HEK293 (cell line): Measurements from ENCODE around the gene KCNA5.
A peak's percentile ranks its signal among the peaks of the same experiment; 100 is the strongest.

Experiments
- CTCF ChIA-PET: fragments of 350-600 bp; formaldehyde crosslinking; extraction: SDS; loops from one replicate; lab custom pipeline; 2021; ENCODE audit warnings: antibody characterized with exemption; lab: Yijun Ruan, JAX
- POLR2A ChIA-PET: fragments of 300-600 bp; formaldehyde crosslinking; extraction: SDS; loops from one replicate; lab custom pipeline; 2020; ENCODE audit warnings: antibody characterized with exemption, inconsistent platforms; lab: Yijun Ruan, JAX
- H3K27ac ChIP-seq: fragments of 200-500 bp; sonication (Bioruptor generic); 2 replicates; pipeline ENCODE4 v1.5.1; 2014; ENCODE audit warnings: low read depth, low read length, control low read depth, inconsistent platforms; ENCODE audit errors: extremely low read depth
- H3K36me3 ChIP-seq, 2 experiments: fragments of 200-500 bp in 1 of 2; sonication (Bioruptor generic) in 1 of 2; 1 replicate in 1 of 2; 2 replicates in 1 of 2; pipeline ENCODE4 v1.5.1; 2014 to 2017; ENCODE audit warnings: inconsistent platforms in 2 of 2, low read length in 2 of 2; ENCODE audit not compliant: control insufficient read depth in 2 of 2, insufficient read depth in 1 of 2
- H3K4me1 ChIP-seq: fragments of 200-500 bp; sonication (Bioruptor generic); 2 replicates; pipeline ENCODE4 v1.5.1; 2014; ENCODE audit warnings: mild to moderate bottlenecking, low read length, inconsistent platforms; ENCODE audit not compliant: control insufficient read depth, insufficient read depth
- H3K4me3 ChIP-seq: 2 replicates; pipeline ENCODE4 v1.5.1; 2011; ENCODE audit warnings: low read depth, mild to moderate bottlenecking, control low read depth, low read length, moderate library complexity
- H3K9me3 ChIP-seq: fragments of 200-500 bp; sonication (Bioruptor generic); 2 replicates; pipeline ENCODE4 v1.5.1; 2014; ENCODE audit warnings: low read depth, low read length, inconsistent platforms; ENCODE audit not compliant: control insufficient read depth, insufficient read depth
- BCL11B ChIP-seq: fragments of 450-650 bp; formaldehyde crosslinking; IDR thresholded peaks from 2 replicates; pipeline ENCODE4 v1.5.1; 2016; ENCODE audit warnings: low read depth, missing biosample characterization, missing genetic modification characterization
- CTCF ChIP-seq: fragments of 450-650 bp; formaldehyde crosslinking; IDR thresholded peaks from 2 replicates; pipeline ENCODE4 v1.5.1; 2016; ENCODE audit warnings: missing biosample characterization, missing genetic modification characterization
- GLI2 ChIP-seq: fragments of 450-650 bp; formaldehyde crosslinking; IDR thresholded peaks from 2 replicates; pipeline ENCODE4; 2017; ENCODE audit warnings: missing biosample characterization, missing genetic modification characterization, low read depth, borderline replicate concordance
- GLIS1 ChIP-seq: fragments of 450-650 bp; formaldehyde crosslinking; IDR thresholded peaks from 2 replicates; pipeline ENCODE4 v1.5.1; 2016; ENCODE audit warnings: missing biosample characterization, missing genetic modification characterization
- KLF9 ChIP-seq: fragments of 450-650 bp; formaldehyde crosslinking; IDR thresholded peaks from 2 replicates; pipeline ENCODE4 v1.5.1; 2016; ENCODE audit warnings: missing biosample characterization, missing genetic modification characterization, low read depth
- PRDM1 ChIP-seq: fragments of 450-650 bp; formaldehyde crosslinking; IDR thresholded peaks from 2 replicates; pipeline ENCODE4; 2016; ENCODE audit warnings: missing biosample characterization, missing genetic modification characterization
- SP2 ChIP-seq: fragments of 450-650 bp; formaldehyde crosslinking; IDR thresholded peaks from 2 replicates; pipeline ENCODE4 v1.5.1; 2016; ENCODE audit warnings: missing biosample characterization, missing genetic modification characterization
- YY1 ChIP-seq: fragments of 450-650 bp; formaldehyde crosslinking; IDR thresholded peaks from 2 replicates; pipeline ENCODE4 v1.5.1; 2018; ENCODE audit warnings: missing biosample characterization, missing genetic modification characterization
- ZIC2 ChIP-seq: fragments of 450-650 bp; formaldehyde crosslinking; IDR thresholded peaks from 2 replicates; pipeline ENCODE4 v1.5.1; 2016; ENCODE audit warnings: missing biosample characterization, missing genetic modification characterization
- ZNF211 ChIP-seq: fragments of 450-650 bp; formaldehyde crosslinking; IDR thresholded peaks from 2 replicates; pipeline ENCODE4 v1.5.1; 2016; ENCODE audit warnings: low read depth, missing biosample characterization, missing genetic modification characterization
- ZNF214 ChIP-seq: fragments of 450-650 bp; formaldehyde crosslinking; IDR thresholded peaks from 2 replicates; pipeline ENCODE4 v1.5.1; 2017; ENCODE audit warnings: missing biosample characterization, mild to moderate bottlenecking, missing genetic modification characterization, borderline replicate concordance
- ZNF221 ChIP-seq: fragments of 450-650 bp; formaldehyde crosslinking; IDR thresholded peaks from 2 replicates; pipeline ENCODE4 v1.5.1; 2017; ENCODE audit warnings: missing biosample characterization, missing genetic modification characterization, borderline replicate concordance
- ZNF223 ChIP-seq: fragments of 450-650 bp; formaldehyde crosslinking; IDR thresholded peaks from 2 replicates; pipeline ENCODE4 v1.5.1; 2016; ENCODE audit warnings: missing biosample characterization, missing genetic modification characterization
- ZNF24 ChIP-seq: fragments of 450-650 bp; formaldehyde crosslinking; IDR thresholded peaks from 2 replicates; pipeline ENCODE4 v1.5.1; 2016; ENCODE audit warnings: missing biosample characterization, missing genetic modification characterization
- ZNF274 ChIP-seq, 2 experiments: fragments of 200-500 bp in 1 of 2; fragments of 450-650 bp in 1 of 2; sonication (Bioruptor generic) in 1 of 2; formaldehyde crosslinking in 1 of 2; IDR thresholded peaks; 2 replicates each; pipeline versions ENCODE4 v1.5.1 to v1.6.1; 2014 to 2016; ENCODE audit warnings: borderline replicate concordance in 1 of 2, inconsistent platforms in 1 of 2, low read length in 1 of 2, missing biosample characterization in 1 of 2, missing genetic modification characterization in 1 of 2
- ZNF302 ChIP-seq: fragments of 450-650 bp; formaldehyde crosslinking; IDR thresholded peaks from 2 replicates; pipeline ENCODE4 v1.5.1; 2016; ENCODE audit warnings: missing biosample characterization, missing genetic modification characterization, low read depth
- ZNF311 ChIP-seq: fragments of 450-650 bp; formaldehyde crosslinking; IDR thresholded peaks from 2 replicates; pipeline ENCODE4 v1.5.1; 2017; ENCODE audit warnings: missing biosample characterization, missing genetic modification characterization, borderline replicate concordance
- ZNF324 ChIP-seq: fragments of 450-650 bp; formaldehyde crosslinking; IDR thresholded peaks from 2 replicates; pipeline ENCODE4 v1.5.1; 2016; ENCODE audit warnings: missing biosample characterization, missing genetic modification characterization
- ZNF341 ChIP-seq: fragments of 450-650 bp; formaldehyde crosslinking; IDR thresholded peaks from 2 replicates; pipeline ENCODE4; 2016; ENCODE audit warnings: low read depth, missing biosample characterization, missing genetic modification characterization
- ZNF350 ChIP-seq: fragments of 450-650 bp; formaldehyde crosslinking; IDR thresholded peaks from 2 replicates; pipeline ENCODE4 v1.5.0; 2017; ENCODE audit warnings: missing biosample characterization, mild to moderate bottlenecking, missing genetic modification characterization
- ZNF561 ChIP-seq: fragments of 450-650 bp; IDR thresholded peaks from 2 replicates; pipeline ENCODE4 v1.5.1; 2018; ENCODE audit warnings: missing biosample characterization, missing genetic modification characterization, borderline replicate concordance
- ZNF585B ChIP-seq: fragments of 450-650 bp; formaldehyde crosslinking; IDR thresholded peaks from 2 replicates; pipeline ENCODE4 v1.5.1; 2016; ENCODE audit warnings: missing biosample characterization, missing genetic modification characterization
- ZNF596 ChIP-seq: fragments of 450-650 bp; IDR thresholded peaks from 2 replicates; pipeline ENCODE4 v1.5.0; 2018; ENCODE audit warnings: missing biosample characterization, mild to moderate bottlenecking, missing genetic modification characterization, moderate library complexity
- ZNF621 ChIP-seq: fragments of 450-650 bp; formaldehyde crosslinking; IDR thresholded peaks from 2 replicates; pipeline ENCODE4 v1.5.1; 2017; ENCODE audit warnings: missing biosample characterization, missing genetic modification characterization
- ZNF629 ChIP-seq: fragments of 450-650 bp; formaldehyde crosslinking; IDR thresholded peaks from 2 replicates; pipeline ENCODE4 v1.5.1; 2017; ENCODE audit warnings: missing biosample characterization, missing genetic modification characterization
- ZNF654 ChIP-seq: fragments of 450-650 bp; formaldehyde crosslinking; IDR thresholded peaks from 2 replicates; pipeline ENCODE4 v1.5.1; 2016; ENCODE audit warnings: low read depth, missing biosample characterization, missing genetic modification characterization
- ZNF701 ChIP-seq: fragments of 450-650 bp; formaldehyde crosslinking; IDR thresholded peaks from 2 replicates; pipeline ENCODE4 v1.5.1; 2016; ENCODE audit warnings: missing biosample characterization, missing genetic modification characterization
- ZNF776 ChIP-seq: fragments of 450-650 bp; formaldehyde crosslinking; IDR thresholded peaks from 2 replicates; pipeline ENCODE4 v1.5.0; 2017; ENCODE audit warnings: missing biosample characterization, missing genetic modification characterization, borderline replicate concordance
- ZNF830 ChIP-seq: fragments of 450-650 bp; IDR thresholded peaks from 2 replicates; pipeline ENCODE4 v1.5.0; 2018; ENCODE audit warnings: missing biosample characterization, missing genetic modification characterization, low read depth, mild to moderate bottlenecking, moderate library complexity
- ZSCAN23 ChIP-seq: fragments of 450-650 bp; formaldehyde crosslinking; IDR thresholded peaks from 2 replicates; pipeline ENCODE4 v1.5.1; 2016; ENCODE audit warnings: missing biosample characterization, missing genetic modification characterization
- TF ChIP-seq, protein P1 (sequence below): fragments of 450-650 bp; formaldehyde crosslinking; IDR thresholded peaks from 2 replicates; pipeline ENCODE4 v1.5.1; 2016; ENCODE audit warnings: missing biosample characterization, missing genetic modification characterization

The KCNA5 gene

GRCh38 chr12:5078423-5078822 is 34.7 kb downstream of the KCNA5 start (continued):
- TF ChIP-seq ZNF311 (tag by site-specific recombination) (no peak), ZIC2 (tag by site-specific recombination) (peak; percentile 65), ZNF561 (tag by site-specific recombination) (peak; percentile 28; the same call in 1 of the 2 replicates), ZNF629 (tag by site-specific recombination) (0 out of 2 replicates have a peak, but pooled peaks have one; percentile 36), GLIS1 (tag by site-specific recombination) (peak; percentile 42), ZNF223 (tag by site-specific recombination) (no peak), ZNF776 (tag by site-specific recombination) (no peak), ZNF621 (no peak), ZNF24 (tag by site-specific recombination) (no peak)

- POLR2A ChIA-PET: no interaction called here
- TF ChIP-seq ZNF341 (no peak), ZNF274 (IDR thresholded peaks at IDR 0.05; ENCODE audit: low read length) (no peak), ZNF274 (tag by site-specific recombination; IDR thresholded peaks at IDR 0.05; ENCODE audit: borderline replicate concordance) (no peak), ZNF830 (tag by site-specific recombination) (no peak), ZNF214 (tag by site-specific recombination) (no peak), ZSCAN23 (tag by site-specific recombination) (no peak), BCL11B (tag by site-specific recombination) (no peak), ZNF596 (tag by site-specific recombination) (no peak), SP2 (tag by site-specific recombination) (no peak), ZNF701 (no peak), YY1 (no peak), PRDM1 (tag by site-specific recombination) (no peak), ZNF585B (tag by site-specific recombination) (no peak), ZNF350 (no peak), GLI2 (no peak)
- no peak overlapping the region for H3K4me3 ChIP-seq
- H3K4me1 ChIP-seq: peaks cover 9% of the 10 kb centered on the region; the same call in 1 of the 2 replicates
- H3K9me3 ChIP-seq: no peaks in the 10 kb centered on the region
- CTCF ChIA-PET: interaction anchor here (0.6 to 11.7 kb wide), 6 partner anchors 8 to 333 kb away, joined by 3 to 203 read pairs (median 28); no protein-coding TSS in a partner anchor
- no peaks in the 10 kb centered on the region for H3K36me3 ChIP-seq
- no peak overlapping the region for H3K27ac ChIP-seq
Observed at GRCh38 chr12:5081016-5081415, 37.3 kb downstream of the KCNA5 start.

DNA sequence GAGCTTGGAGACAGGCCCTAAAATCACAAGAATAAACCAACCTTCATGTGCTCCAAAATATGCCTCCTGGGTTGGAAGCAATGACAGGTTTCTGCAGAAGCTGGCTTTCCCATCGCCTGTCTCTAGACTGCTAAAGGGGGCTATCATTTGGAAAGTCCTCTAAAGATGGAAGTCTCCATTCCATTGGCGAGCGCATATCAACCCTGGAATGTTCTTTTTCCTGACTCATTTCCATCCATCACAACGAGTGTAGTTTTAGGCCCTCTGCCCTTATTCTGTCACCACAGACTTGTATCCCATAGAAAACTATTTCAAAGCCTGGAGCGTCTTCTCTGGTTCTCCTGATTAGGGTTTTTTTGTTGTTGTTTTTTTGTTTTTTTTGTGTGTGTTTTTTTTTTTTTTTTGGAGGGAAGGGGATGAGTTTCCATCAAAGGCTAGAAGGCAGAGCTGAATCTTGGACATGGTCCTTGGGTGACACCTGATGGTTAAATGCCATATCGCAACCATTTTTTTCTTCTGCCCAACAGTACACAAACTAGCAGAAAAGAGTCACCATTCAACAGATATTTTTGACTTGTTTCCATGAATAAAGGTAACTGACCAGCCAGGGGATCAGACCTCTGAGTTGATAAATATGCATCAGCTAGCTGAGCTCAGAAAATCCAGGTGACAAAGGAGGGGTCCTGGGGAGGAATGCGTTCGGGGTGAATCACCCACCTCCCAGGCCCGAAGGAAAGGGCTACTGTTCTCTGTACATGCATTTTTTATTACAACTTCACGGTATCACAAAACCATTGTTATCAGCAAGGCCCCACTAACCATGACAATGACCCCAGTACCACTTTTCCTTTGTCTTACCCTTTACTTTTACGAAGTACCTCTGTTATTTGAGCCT is 40.5 kb downstream of the KCNA5 start:
- CTCF ChIA-PET: interaction anchor here (0.7 to 11.7 kb wide), 16 partner anchors 9 to 532 kb away, joined by 3 to 203 read pairs (median 4); no protein-coding TSS in a partner anchor
- Histone ChIP-seq H3K4me3 (no peak overlapping the region), H3K9me3 (no peaks in the 10 kb centered on the region), H3K36me3 (no peaks in the 10 kb centered on the region), H3K4me1 (no peaks in the 10 kb centered on the region)
- POLR2A ChIA-PET: interaction anchor here (0.6 kb wide), 2 partner anchors 25 to 726 kb away, joined by 3 to 4 read pairs; no protein-coding TSS in a partner anchor
- TF ChIP-seq ZNF211 (tag by site-specific recombination): no peak
- TF ChIP-seq ZNF654 (tag by site-specific recombination): peak; percentile 99
- TF ChIP-seq ZNF221 (tag by site-specific recombination): no peak
- TF ChIP-seq KLF9 (tag by site-specific recombination): no peak
- TF ChIP-seq, protein P1, sequence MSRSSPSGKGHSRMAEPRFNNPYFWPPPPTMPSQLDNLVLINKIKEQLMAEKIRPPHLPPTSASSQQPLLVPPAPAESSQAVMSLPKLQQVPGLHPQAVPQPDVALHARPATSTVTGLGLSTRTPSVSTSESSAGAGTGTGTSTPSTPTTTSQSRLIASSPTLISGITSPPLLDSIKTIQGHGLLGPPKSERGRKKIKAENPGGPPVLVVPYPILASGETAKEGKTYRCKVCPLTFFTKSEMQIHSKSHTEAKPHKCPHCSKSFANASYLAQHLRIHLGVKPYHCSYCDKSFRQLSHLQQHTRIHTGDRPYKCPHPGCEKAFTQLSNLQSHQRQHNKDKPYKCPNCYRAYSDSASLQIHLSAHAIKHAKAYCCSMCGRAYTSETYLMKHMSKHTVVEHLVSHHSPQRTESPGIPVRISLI: peak; percentile 97
- no peak for TF ChIP-seq ZNF324 (tag by site-specific recombination)
- no peak for TF ChIP-seq ZNF302 (tag by site-specific recombination)
- TF ChIP-seq CTCF (tag by site-specific recombination): peak; percentile 54; the same call in 1 of the 2 replicates
- TF ChIP-seq, all 188 proteins: peak for 3
- no peak overlapping the region for H3K27ac ChIP-seq
